ENCODE data around the gene MADCAM1.

GRCh38 chr19:489418-490196 lies 6.7 kb upstream of the MADCAM1 start:
- no peak for TF ChIP-seq CTCF (conservative IDR thresholded peaks at IDR 0.05; ENCODE audit: low read depth, low read length)
- no peak for TF ChIP-seq EZH2 (IDR thresholded peaks at IDR 0.05; ENCODE audit: borderline replicate concordance, low read depth, low read length, poor library complexity, severe bottlenecking)
